HepG2 (cell line): ENCODE data around the gene ABCA2. TPM values are rescaled to one million over a fixed set of nuclear protein-coding genes. Genes with fewer than 3 reads are reported as not detected.
A peak's percentile ranks its signal among the peaks of the same experiment; 100 is the strongest.

Experiments used
- AGO2 ChIP-seq: fragments of 200-400 bp; formaldehyde crosslinking; optimal IDR thresholded peaks from 2 replicates; pipeline ENCODE3; 2017; ENCODE audit warnings: mild to moderate bottlenecking, low read depth, low read length, moderate library complexity
- E2F2 ChIP-seq: sonication (generic); formaldehyde crosslinking; IDR thresholded peaks from 2 replicates; pipeline ENCODE4 v1.4.0; 2020; ENCODE audit warnings: missing genetic modification reagents, borderline replicate concordance
- FOXA1 ChIP-seq, 2 experiments: fragments of 450-650 bp in 1 of 2; sonication (generic) in 1 of 2; formaldehyde crosslinking in 1 of 2; IDR thresholded peaks; 2 replicates each; pipeline versions ENCODE4 v1.4.0 to v1.6.1; 2016 to 2020; ENCODE audit warnings: missing genetic modification reagents in 1 of 2
- IRF2 ChIP-seq: IDR thresholded peaks from 2 replicates; pipeline ENCODE4 v1.6.1; 2018; ENCODE audit warnings: missing genetic modification reagents, missing compliant biosample characterization
- IRX3 ChIP-seq: sonication (generic); formaldehyde crosslinking; IDR thresholded peaks from 2 replicates; pipeline ENCODE4 v1.8.1; 2023; ENCODE audit warnings: mild to moderate bottlenecking, low read depth, missing genetic modification reagents, borderline replicate concordance
- NFYC ChIP-seq: IDR thresholded peaks from 2 replicates; pipeline ENCODE4 v1.6.1; 2016; ENCODE audit warnings: missing genetic modification reagents, missing compliant biosample characterization
- PBX2 ChIP-seq: IDR thresholded peaks from 2 replicates; pipeline ENCODE4 v1.6.1; 2016; ENCODE audit warnings: control low read depth
- RAD51 ChIP-seq: fragments of 450-650 bp; IDR thresholded peaks from 2 replicates; pipeline ENCODE4 v1.6.1; 2016; ENCODE audit warnings: borderline replicate concordance
- REST ChIP-seq, 2 experiments: IDR thresholded peaks; 2 replicates each; pipeline ENCODE4 v1.6.1; 2011 to 2012; ENCODE audit warnings: low read length in 2 of 2, borderline replicate concordance in 1 of 2, low read depth in 1 of 2, mild to moderate bottlenecking in 1 of 2, moderate library complexity in 1 of 2
- SALL1 ChIP-seq: sonication (generic); formaldehyde crosslinking; IDR thresholded peaks from 2 replicates; pipeline ENCODE4 v1.8.0; 2022; ENCODE audit warnings: mild to moderate bottlenecking, missing genetic modification reagents
- YY1 ChIP-seq: IDR thresholded peaks from 2 replicates; pipeline ENCODE4 v1.6.1; 2011; ENCODE audit warnings: low read length, low read depth, moderate library complexity, mild to moderate bottlenecking; ENCODE audit not compliant: insufficient read depth, insufficient replicate concordance
- ZNF138 ChIP-seq: sonication (generic); formaldehyde crosslinking; IDR thresholded peaks from 2 replicates; pipeline ENCODE4 v1.5.0; 2020; ENCODE audit warnings: mild to moderate bottlenecking, low read depth, missing genetic modification reagents
- ZNF260 ChIP-seq: sonication (generic); formaldehyde crosslinking; IDR thresholded peaks from 2 replicates; pipeline ENCODE4 v1.4.0; 2020; ENCODE audit warnings: missing genetic modification reagents, low read depth, mild to moderate bottlenecking, borderline replicate concordance
- ZNF414 ChIP-seq: sonication (generic); formaldehyde crosslinking; IDR thresholded peaks from 2 replicates; pipeline ENCODE4 v1.5.0; 2020; ENCODE audit warnings: missing genetic modification reagents
- ZNF768 ChIP-seq: sonication (generic); formaldehyde crosslinking; IDR thresholded peaks from 2 replicates; pipeline ENCODE4 v1.4.0; 2020; ENCODE audit warnings: missing genetic modification reagents
- polyA plus RNA-seq, 8 experiments: library from polyadenylated mRNA; depleted of rRNA in 3 of 8; stranded (reverse) in 7 of 8; unstranded in 1 of 8; fragments of >200 nt; fragmentation: Illumina TruSeq in 4 of 8; extraction: Trizol in 4 of 8; gene quantifications; 2 replicates each; pipeline versions ENCODE4 v1.2.1 to v1.2.3, GENCODE V29; 2011 to 2016; ENCODE audit warnings: low read depth in 4 of 8, missing spikeins in 1 of 8, mixed read lengths in 1 of 8; ENCODE audit not compliant: insufficient read depth in 1 of 8
- total RNA-seq, 5 experiments: library from RNA; depleted of rRNA; stranded (reverse); fragments of >200 nt; fragmentation: Illumina TruSeq; extraction: Trizol; gene quantifications; 2 replicates each; pipeline ENCODE4 v1.2.3, GENCODE V29; 2016; ENCODE audit warnings: low read depth in 1 of 5
- TF ChIP-seq, protein P1 (sequence below): sonication (generic); formaldehyde crosslinking; IDR thresholded peaks from 2 replicates; pipeline ENCODE4 v1.4.0; 2020; ENCODE audit warnings: missing genetic modification reagents
- TF ChIP-seq, protein P2 (sequence below): sonication (generic); formaldehyde crosslinking; IDR thresholded peaks from 2 replicates; pipeline ENCODE4 v1.8.1; 2023; ENCODE audit warnings: missing genetic modification reagents, mild to moderate bottlenecking, borderline replicate concordance

Gene ABCA2
- total and polyA plus RNA-seq, 2 of the 13 experiments (the other 11 are each of a cell fraction or from before 2014, with no cell fraction given) = 2.9 to 19.2 TPM

DNA sequence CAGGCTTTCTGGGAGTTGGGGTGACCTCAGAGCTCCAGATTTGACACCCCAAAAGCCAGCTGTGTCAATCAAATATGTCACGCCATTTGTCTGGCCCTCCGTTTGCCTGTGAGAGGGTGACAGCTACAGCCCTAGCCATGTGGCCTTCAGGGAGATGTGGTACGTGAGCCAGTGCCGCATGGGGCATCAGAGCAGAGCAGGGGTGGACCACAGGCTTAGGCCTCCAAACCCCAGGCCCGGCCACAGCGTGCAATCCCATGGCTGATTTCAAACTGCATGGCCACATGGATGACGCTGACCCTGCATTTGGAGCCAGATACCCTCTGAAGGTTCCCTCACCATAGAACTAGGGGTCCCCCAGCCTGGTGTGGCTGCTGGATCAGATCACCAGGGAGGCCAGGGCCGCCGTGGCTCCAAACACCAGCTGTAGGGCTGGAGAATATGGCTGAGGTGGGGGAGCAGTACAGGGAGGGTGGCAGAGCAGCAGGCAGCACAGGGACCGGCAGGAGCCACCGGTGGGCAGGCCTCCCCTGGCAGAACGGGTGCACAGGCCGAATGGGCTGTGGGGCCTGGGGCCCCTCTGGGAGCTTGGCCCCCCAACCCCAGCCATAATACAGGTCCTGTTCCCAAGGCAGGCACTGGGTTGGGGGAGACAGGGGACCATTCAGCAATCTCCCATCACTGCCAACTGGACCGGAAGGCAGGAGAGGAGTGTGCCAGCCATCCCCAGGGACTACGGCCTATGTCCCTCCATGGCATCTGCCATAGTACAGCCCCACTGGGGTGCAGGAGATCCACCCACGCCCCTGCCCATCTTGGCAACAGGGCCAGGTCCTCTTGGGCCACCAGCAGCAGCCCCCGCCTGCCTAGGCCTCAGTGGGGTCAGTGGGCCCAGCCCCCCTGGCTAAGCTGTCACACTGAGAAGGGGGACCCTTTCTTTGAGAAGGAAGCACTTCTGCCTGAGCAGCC, 40.8 kb upstream of the ABCA2 start (continued):
- TF ChIP-seq ZNF260 (CRISPR knock-in tag) (no peak), REST (IDR thresholded peaks at IDR 0.05; ENCODE audit: borderline replicate concordance in 1 of 2, low read depth in 1 of 2, low read length in 2 of 2) (no peak), AGO2 (peak; percentile 0), NFYC (CRISPR knock-in tag) (no peak), ZNF768 (CRISPR knock-in tag) (no peak), YY1 (no peak), RAD51 (no peak), SALL1 (CRISPR knock-in tag) (no peak), IRF2 (CRISPR knock-in tag) (no peak), FOXA1 (IDR thresholded peaks at IDR 0.05) (no peak), FOXA1 (CRISPR knock-in tag; IDR thresholded peaks at IDR 0.05) (no peak), ZNF414 (CRISPR knock-in tag) (0 out of 2 replicates have a peak, but pooled peaks have one; percentile 45), ZNF138 (CRISPR knock-in tag) (no peak), PBX2 (CRISPR knock-in tag) (no peak), E2F2 (CRISPR knock-in tag) (no peak), IRX3 (CRISPR knock-in tag) (no peak)
- TF ChIP-seq, protein P1, sequence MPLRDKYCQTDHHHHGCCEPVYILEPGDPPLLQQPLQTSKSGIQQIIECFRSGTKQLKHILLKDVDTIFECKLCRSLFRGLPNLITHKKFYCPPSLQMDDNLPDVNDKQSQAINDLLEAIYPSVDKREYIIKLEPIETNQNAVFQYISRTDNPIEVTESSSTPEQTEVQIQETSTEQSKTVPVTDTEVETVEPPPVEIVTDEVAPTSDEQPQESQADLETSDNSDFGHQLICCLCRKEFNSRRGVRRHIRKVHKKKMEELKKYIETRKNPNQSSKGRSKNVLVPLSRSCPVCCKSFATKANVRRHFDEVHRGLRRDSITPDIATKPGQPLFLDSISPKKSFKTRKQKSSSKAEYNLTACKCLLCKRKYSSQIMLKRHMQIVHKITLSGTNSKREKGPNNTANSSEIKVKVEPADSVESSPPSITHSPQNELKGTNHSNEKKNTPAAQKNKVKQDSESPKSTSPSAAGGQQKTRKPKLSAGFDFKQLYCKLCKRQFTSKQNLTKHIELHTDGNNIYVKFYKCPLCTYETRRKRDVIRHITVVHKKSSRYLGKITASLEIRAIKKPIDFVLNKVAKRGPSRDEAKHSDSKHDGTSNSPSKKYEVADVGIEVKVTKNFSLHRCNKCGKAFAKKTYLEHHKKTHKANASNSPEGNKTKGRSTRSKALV = no peak
- TF ChIP-seq, protein P2, sequence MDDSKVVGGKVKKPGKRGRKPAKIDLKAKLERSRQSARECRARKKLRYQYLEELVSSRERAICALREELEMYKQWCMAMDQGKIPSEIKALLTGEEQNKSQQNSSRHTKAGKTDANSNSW (CRISPR knock-in tag) = no peak
